ENCODE data around the gene ACOT11. TPM values are rescaled to one million over a fixed set of nuclear protein-coding genes. Genes with fewer than 3 reads are reported as not detected.

The ACOT11 gene
- total RNA-seq, 1 experiment from 2014 or later = 4.2 TPM

DNA sequence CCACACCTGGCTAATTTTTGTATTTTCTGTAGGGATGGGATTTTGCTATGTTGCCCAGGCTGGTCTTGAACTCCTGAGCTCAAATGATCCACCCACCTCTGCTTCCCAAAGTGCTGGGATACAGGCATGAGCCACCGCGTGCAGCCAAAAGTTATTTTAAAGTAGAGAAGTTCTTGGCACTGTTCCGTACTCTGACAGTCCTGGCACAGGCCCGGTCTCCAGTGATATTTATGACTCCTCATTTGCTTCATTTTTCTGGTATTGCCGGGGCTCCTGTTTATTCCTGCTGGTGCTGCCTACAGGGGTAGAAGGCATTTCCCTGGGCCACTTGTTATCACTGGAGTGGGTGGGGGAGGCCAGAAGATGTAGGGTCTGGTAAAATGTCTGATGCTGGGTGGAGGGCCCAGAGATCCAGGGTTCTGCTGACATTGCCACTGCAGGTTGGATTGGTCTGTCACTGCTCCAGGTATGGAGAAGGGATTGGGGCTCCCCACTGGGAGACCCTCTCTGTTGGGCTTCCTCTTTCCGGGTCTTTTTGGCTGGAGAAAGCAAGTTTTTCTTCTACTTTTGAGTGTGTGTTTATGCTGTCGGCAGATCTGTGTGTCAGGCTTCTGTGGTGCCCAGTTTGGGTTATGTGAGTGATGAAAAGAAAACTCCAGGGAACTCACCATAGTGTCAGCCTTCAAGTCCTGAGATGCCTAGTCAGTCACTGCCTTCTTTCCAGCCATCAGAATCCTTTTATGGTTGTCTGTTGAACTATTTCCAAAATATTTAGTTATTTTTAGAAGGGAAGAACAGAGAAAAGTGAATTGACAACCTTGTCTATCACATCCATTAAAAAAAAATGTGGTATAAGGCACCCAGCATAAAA lies 98.0 kb downstream of the ACOT11 start:
- Mint-ChIP-seq H3K4me3 (no peak overlapping the region), H3K9me3 (peaks cover 17% of the 10 kb centered on the region), H3K36me3 (peaks cover 6% of the 10 kb centered on the region), H3K27me3 (ENCODE audit: low read depth) (peaks cover 7% of the 10 kb centered on the region), H3K4me1 (peaks cover 3% of the 10 kb centered on the region), H3K27ac (no peak overlapping the region)
- no peak for DNase-seq (ENCODE audit: low spot score)
- ATAC-seq = no peak
- ChIA-PET POLR2A (no interaction called here), CTCF (no interaction called here)
- TF ChIP-seq, protein P1, sequence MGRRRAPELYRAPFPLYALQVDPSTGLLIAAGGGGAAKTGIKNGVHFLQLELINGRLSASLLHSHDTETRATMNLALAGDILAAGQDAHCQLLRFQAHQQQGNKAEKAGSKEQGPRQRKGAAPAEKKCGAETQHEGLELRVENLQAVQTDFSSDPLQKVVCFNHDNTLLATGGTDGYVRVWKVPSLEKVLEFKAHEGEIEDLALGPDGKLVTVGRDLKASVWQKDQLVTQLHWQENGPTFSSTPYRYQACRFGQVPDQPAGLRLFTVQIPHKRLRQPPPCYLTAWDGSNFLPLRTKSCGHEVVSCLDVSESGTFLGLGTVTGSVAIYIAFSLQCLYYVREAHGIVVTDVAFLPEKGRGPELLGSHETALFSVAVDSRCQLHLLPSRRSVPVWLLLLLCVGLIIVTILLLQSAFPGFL (CRISPR knock-in tag; IDR thresholded peaks at IDR 0.05; ENCODE audit: borderline replicate concordance) = no peak
- TF ChIP-seq AFF4 (CRISPR knock-in tag; IDR thresholded peaks at IDR 0.05; ENCODE audit: borderline replicate concordance) (no peak), SOX15 (CRISPR knock-in tag; IDR thresholded peaks at IDR 0.05) (no peak), ATF1 (CRISPR knock-in tag; IDR thresholded peaks at IDR 0.05) (no peak), NR1H2 (CRISPR knock-in tag; IDR thresholded peaks at IDR 0.05) (no peak)

- ChIA-PET CTCF (interaction anchor here (0.9 kb wide), 1 partner anchor 150 kb away, joined by 3 read pairs; no protein-coding TSS in a partner anchor), POLR2A (no interaction called here)
- H3K4me1 Mint-ChIP-seq = peaks cover 3% of the 10 kb centered on the region
- no peaks in the 10 kb centered on the region for H3K36me3 Mint-ChIP-seq
- no peaks in the 10 kb centered on the region for H3K9me3 Mint-ChIP-seq
- TF ChIP-seq TEAD1 (CRISPR knock-in tag; IDR thresholded peaks at IDR 0.05) = no peak
- no peak for TF ChIP-seq ZBTB43 (CRISPR knock-in tag; IDR thresholded peaks at IDR 0.05)
- no peak for TF ChIP-seq NFE2L1 (CRISPR knock-in tag; IDR thresholded peaks at IDR 0.05)
- TF ChIP-seq ATF2 (CRISPR knock-in tag; IDR thresholded peaks at IDR 0.05; ENCODE audit: borderline replicate concordance, low read depth) = no peak
- TF ChIP-seq TP53 (CRISPR knock-in tag; IDR thresholded peaks at IDR 0.05) = no peak
- no peak for TF ChIP-seq JAZF1 (CRISPR knock-in tag; IDR thresholded peaks at IDR 0.05)
- no peak for TF ChIP-seq ZNF396 (CRISPR knock-in tag; IDR thresholded peaks at IDR 0.05; ENCODE audit: borderline replicate concordance)
- TF ChIP-seq, protein P2, sequence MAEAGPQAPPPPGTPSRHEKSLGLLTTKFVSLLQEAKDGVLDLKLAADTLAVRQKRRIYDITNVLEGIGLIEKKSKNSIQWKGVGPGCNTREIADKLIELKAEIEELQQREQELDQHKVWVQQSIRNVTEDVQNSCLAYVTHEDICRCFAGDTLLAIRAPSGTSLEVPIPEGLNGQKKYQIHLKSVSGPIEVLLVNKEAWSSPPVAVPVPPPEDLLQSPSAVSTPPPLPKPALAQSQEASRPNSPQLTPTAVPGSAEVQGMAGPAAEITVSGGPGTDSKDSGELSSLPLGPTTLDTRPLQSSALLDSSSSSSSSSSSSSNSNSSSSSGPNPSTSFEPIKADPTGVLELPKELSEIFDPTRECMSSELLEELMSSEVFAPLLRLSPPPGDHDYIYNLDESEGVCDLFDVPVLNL (CRISPR knock-in tag; IDR thresholded peaks at IDR 0.05; ENCODE audit: borderline replicate concordance, low read depth) = no peak
- no peak for TF ChIP-seq ZNF317 (CRISPR knock-in tag; IDR thresholded peaks at IDR 0.05; ENCODE audit: borderline replicate concordance, low read depth)
- TF ChIP-seq ZNF138 (CRISPR knock-in tag; conservative IDR thresholded peaks at IDR 0.05) = no peak
- no peak for TF ChIP-seq OVOL2 (CRISPR knock-in tag; IDR thresholded peaks at IDR 0.05; ENCODE audit: borderline replicate concordance)
- no peak for TF ChIP-seq ZNF121 (CRISPR knock-in tag; IDR thresholded peaks at IDR 0.05)
- no peak overlapping the region for H3K27ac Mint-ChIP-seq
- peaks cover 3% of the 10 kb centered on the region for H3K27me3 Mint-ChIP-seq (ENCODE audit: low read depth)
- DNase-seq (ENCODE audit: low spot score) (no peak), ATAC-seq (no peak)
- H3K4me3 Mint-ChIP-seq = no peak overlapping the region
Measured at GRCh38 chr1:54649130-54649898, 101.3 kb downstream of the ACOT11 start.
